ENCODE results near the gene PBX2.
A peak's percentile ranks its signal among the peaks of the same experiment; 100 is the strongest.

The PBX2 gene

GRCh38 chr6:32151181-32151862, 38.7 kb downstream of the PBX2 start:
- H3K4me3 ChIP-seq (ENCODE audit: low read length), result no peak overlapping the region
- no peak for TF ChIP-seq CTCF (conservative IDR thresholded peaks at IDR 0.05; ENCODE audit: low read depth, low read length)
- no peak for DNase-seq (ENCODE audit: low read depth)

DNA sequence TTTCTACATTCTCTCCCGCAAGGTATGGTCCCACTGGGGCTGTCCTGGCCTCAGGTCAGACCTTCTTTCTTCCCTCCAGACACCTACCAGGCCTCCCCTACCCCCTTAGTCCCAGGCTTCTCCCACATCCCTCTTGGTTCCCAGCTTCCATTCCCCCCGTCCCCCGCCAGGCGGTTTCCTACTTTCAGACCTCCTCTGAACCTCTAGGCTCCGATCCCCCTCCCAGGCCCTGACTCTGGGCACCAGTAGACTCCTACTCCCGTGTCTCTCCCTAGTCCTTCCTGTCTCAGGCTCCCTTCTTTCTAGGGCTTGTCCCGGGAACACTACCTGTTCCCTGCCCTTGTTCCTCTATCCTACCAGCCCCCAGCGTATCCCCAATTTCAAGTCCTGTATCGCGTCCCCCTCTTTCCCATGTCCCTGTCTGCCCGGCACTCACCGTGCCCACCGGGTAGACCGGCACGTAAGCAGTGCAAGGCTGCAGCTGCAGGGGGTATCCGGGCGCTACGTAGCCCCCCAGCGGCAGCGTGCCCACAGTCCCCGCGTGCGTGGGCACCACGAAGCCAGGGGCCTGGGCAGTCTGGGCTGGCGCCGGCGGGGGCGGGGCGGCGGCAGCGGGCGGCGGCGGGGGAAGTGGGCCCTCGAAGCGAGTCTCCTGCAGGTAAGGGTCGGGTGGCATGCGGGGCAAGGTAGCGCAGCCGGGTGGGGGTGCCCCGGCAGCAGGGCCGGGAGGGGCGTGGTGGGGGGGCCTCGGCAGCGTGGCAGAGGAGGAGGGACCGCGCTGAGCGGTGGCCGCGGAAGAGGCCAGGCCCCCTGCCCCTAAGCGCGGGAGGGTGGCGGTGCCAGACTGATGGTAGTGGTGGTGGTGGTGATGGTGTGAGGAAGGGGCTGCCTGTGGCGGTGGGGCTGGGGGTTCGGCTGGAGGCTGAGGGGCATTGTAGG, 39.8 kb downstream of the PBX2 start:
- TF ChIP-seq CTCF (conservative IDR thresholded peaks at IDR 0.05; ENCODE audit: low read depth, low read length), result no peak
- no peak for DNase-seq (ENCODE audit: low read depth)
- no peak overlapping the region for H3K4me3 ChIP-seq (ENCODE audit: low read length)

- no peak for TF ChIP-seq CTCF (conservative IDR thresholded peaks at IDR 0.05; ENCODE audit: low read depth, low read length)
- DNase-seq (ENCODE audit: low read depth), result no peak
- H3K4me3 ChIP-seq (ENCODE audit: low read length), result peak overlapping the region; percentile 56
Measured at GRCh38 chr6:32149092-32149755, 40.8 kb downstream of the PBX2 start.

GRCh38 chr6:32148289-32149091, 41.5 kb downstream of the PBX2 start:
- no peak for DNase-seq (ENCODE audit: low read depth)
- peak; percentile 38 for TF ChIP-seq CTCF (conservative IDR thresholded peaks at IDR 0.05; ENCODE audit: low read depth, low read length)
- peak overlapping the region; percentile 56 for H3K4me3 ChIP-seq (ENCODE audit: low read length)

GRCh38 chr6:32147401-32148132, 42.4 kb downstream of the PBX2 start:
- DNase-seq (ENCODE audit: low read depth), result no peak
- TF ChIP-seq CTCF (conservative IDR thresholded peaks at IDR 0.05; ENCODE audit: low read depth, low read length), result no peak
- H3K4me3 ChIP-seq (ENCODE audit: low read length), result peak overlapping the region; percentile 56

DNA sequence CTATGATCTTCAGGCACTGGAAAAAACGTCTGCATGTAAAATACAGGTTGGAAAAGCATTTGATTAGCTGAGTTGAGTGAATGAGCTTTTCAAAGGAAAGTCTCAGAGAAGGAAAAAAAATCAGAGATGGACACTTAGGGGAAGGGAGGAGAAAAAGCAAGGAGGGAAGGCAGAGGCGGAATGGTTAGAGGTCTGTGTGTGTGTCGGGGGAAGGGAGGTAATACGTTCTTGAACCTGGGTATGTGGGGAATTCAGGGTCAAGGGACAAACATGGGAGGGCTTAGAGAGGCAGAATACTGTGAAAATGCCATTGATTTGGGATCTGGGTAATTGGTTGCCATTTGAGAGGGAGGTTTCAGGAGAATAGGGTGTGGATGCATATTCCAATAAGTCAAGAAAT, 43.3 kb downstream of the PBX2 start:
- DNase-seq (ENCODE audit: low read depth), result no peak
- no peak overlapping the region for H3K4me3 ChIP-seq (ENCODE audit: low read length)
- no peak for TF ChIP-seq CTCF (conservative IDR thresholded peaks at IDR 0.05; ENCODE audit: low read depth, low read length)

All from retinal pigment epithelial cell (primary cell).